GM23338 (cell line): ENCODE results near the gene EGR1.
A peak's percentile ranks its signal among the peaks of the same experiment; 100 is the strongest.

ENCODE experiments used
- CREB1 ChIP-seq: fragments of 250-450 bp; sonication (Bioruptor Pico); IDR thresholded peaks from 2 replicates; pipeline ENCODE4 v1.5.0; 2020; ENCODE audit warnings: low read depth, mild to moderate bottlenecking, moderate library complexity
- EZH2 ChIP-seq: fragments of 200-600 bp; sonication (generic); IDR thresholded peaks from one replicate; pipeline ENCODE4 v1.8.0; 2017; ENCODE audit warnings: antibody characterized with exemption, mild to moderate bottlenecking, low read depth; ENCODE audit not compliant: unreplicated experiment
- EZH2phosphoT487 ChIP-seq: fragments of 200-600 bp; sonication (generic); IDR thresholded peaks from one replicate; pipeline ENCODE4 v1.8.1; 2018; ENCODE audit warnings: antibody characterized with exemption; ENCODE audit not compliant: unreplicated experiment
- POLR2AphosphoS5 ChIP-seq: IDR thresholded peaks from 2 replicates; pipeline ENCODE4 v1.6.1; 2016; ENCODE audit warnings: antibody characterized with exemption, low read depth
- TF ChIP-seq, protein P1 (sequence below), 2 experiments: fragments of 200-600 bp in 1 of 2; sonication (generic) in 1 of 2; conservative IDR thresholded peaks; 2 replicates each; pipeline versions ENCODE4 v1.5.1 to v1.6.1; 2016 to 2017; ENCODE audit warnings: antibody characterized with exemption in 2 of 2, low read depth in 2 of 2, mild to moderate bottlenecking in 2 of 2, moderate library complexity in 1 of 2
- TF ChIP-seq, protein P2 (sequence below): IDR thresholded peaks from one replicate; pipeline ENCODE4 v1.6.1; 2018; ENCODE audit warnings: antibody characterized with exemption; ENCODE audit not compliant: unreplicated experiment

DNA sequence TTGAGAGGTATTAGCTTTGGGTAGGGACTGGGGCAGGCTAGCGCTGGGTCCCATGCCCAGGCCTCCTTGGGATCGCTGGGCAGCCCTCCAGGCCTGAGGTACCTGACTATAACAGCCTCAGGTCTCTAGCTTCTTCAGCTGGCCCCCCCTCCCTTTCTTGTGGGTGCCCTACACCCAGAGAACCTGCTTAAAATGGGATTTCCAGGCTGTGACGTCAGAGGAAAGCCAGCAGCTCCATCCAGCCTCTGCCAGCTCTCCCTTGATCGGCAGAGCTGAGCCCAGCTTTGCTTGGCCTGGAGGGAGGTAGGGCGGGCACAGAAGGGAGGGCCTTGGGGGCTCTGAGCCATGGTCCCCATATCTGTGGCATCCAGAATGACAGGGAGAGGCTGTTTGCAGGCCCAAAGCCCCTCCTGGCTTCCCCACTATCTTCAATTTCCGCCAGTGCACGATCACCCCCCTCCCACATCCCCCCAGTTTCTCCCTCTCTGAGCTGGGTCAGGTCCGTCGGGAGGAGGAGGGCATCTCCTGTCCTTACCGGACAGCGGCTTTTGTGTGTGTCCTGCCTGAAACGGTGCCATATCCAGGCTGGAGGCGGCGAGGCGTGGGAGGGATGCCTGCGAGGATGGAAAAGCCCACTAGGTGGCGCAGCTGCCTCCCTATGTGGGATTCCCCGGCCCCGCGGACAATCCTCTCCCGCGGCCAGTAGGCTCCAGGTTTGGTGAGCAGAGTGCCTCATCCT lies 15.6 kb upstream of the EGR1 start:
- TF ChIP-seq, protein P1, sequence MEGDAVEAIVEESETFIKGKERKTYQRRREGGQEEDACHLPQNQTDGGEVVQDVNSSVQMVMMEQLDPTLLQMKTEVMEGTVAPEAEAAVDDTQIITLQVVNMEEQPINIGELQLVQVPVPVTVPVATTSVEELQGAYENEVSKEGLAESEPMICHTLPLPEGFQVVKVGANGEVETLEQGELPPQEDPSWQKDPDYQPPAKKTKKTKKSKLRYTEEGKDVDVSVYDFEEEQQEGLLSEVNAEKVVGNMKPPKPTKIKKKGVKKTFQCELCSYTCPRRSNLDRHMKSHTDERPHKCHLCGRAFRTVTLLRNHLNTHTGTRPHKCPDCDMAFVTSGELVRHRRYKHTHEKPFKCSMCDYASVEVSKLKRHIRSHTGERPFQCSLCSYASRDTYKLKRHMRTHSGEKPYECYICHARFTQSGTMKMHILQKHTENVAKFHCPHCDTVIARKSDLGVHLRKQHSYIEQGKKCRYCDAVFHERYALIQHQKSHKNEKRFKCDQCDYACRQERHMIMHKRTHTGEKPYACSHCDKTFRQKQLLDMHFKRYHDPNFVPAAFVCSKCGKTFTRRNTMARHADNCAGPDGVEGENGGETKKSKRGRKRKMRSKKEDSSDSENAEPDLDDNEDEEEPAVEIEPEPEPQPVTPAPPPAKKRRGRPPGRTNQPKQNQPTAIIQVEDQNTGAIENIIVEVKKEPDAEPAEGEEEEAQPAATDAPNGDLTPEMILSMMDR (conservative IDR thresholded peaks at IDR 0.05; ENCODE audit: low read depth in 2 of 2), result peak; percentile 89 to 97
- TF ChIP-seq EZH2 (no peak), POLR2AphosphoS5 (no peak), EZH2phosphoT487 (no peak), CREB1 (CRISPR knock-in tag) (0 out of 2 replicates have a peak, but pooled peaks have one; percentile 39)
- TF ChIP-seq, protein P2, sequence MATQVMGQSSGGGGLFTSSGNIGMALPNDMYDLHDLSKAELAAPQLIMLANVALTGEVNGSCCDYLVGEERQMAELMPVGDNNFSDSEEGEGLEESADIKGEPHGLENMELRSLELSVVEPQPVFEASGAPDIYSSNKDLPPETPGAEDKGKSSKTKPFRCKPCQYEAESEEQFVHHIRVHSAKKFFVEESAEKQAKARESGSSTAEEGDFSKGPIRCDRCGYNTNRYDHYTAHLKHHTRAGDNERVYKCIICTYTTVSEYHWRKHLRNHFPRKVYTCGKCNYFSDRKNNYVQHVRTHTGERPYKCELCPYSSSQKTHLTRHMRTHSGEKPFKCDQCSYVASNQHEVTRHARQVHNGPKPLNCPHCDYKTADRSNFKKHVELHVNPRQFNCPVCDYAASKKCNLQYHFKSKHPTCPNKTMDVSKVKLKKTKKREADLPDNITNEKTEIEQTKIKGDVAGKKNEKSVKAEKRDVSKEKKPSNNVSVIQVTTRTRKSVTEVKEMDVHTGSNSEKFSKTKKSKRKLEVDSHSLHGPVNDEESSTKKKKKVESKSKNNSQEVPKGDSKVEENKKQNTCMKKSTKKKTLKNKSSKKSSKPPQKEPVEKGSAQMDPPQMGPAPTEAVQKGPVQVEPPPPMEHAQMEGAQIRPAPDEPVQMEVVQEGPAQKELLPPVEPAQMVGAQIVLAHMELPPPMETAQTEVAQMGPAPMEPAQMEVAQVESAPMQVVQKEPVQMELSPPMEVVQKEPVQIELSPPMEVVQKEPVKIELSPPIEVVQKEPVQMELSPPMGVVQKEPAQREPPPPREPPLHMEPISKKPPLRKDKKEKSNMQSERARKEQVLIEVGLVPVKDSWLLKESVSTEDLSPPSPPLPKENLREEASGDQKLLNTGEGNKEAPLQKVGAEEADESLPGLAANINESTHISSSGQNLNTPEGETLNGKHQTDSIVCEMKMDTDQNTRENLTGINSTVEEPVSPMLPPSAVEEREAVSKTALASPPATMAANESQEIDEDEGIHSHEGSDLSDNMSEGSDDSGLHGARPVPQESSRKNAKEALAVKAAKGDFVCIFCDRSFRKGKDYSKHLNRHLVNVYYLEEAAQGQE, result no peak
